Panc1 (cell line): Measurements from ENCODE around the gene ZSCAN10.

Experiments used
- CTCF ChIP-seq: fragments of 450-650 bp; IDR thresholded peaks from 2 replicates; pipeline ENCODE4 v1.5.1; 2017; ENCODE audit warnings: mild to moderate bottlenecking
- POLR2AphosphoS5 ChIP-seq: IDR thresholded peaks from 2 replicates; pipeline ENCODE4 v1.6.1; 2012; ENCODE audit warnings: mild to moderate bottlenecking, low read depth, low read length, moderate library complexity
- REST ChIP-seq, 2 experiments: IDR thresholded peaks; 2 replicates each; pipeline ENCODE4 v1.6.1; 2011 to 2012; ENCODE audit warnings: low read depth in 2 of 2, control low read depth in 1 of 2, low read length in 1 of 2, mild to moderate bottlenecking in 1 of 2, moderate library complexity in 1 of 2; ENCODE audit not compliant: insufficient read depth in 1 of 2
- SIN3A ChIP-seq: IDR thresholded peaks from 2 replicates; pipeline ENCODE4 v1.6.1; 2012; ENCODE audit warnings: low read depth, mild to moderate bottlenecking, low read length, moderate library complexity, borderline replicate concordance; ENCODE audit not compliant: insufficient read depth

- TF ChIP-seq CTCF = no peak
- TF ChIP-seq POLR2AphosphoS5 = no peak
- no peak for TF ChIP-seq REST (IDR thresholded peaks at IDR 0.05; ENCODE audit: insufficient read depth in 1 of 2, low read depth in 2 of 2, low read length in 1 of 2)
- TF ChIP-seq SIN3A = no peak
Observed at GRCh38 chr16:3068487-3068886, 30.6 kb downstream of the ZSCAN10 start.
